Osteoblast (primary cell): Measurements from ENCODE around the gene KRTAP5-5. TPM values are rescaled to one million over a fixed set of nuclear protein-coding genes. Genes with fewer than 3 reads are reported as not detected.

ENCODE experiments used
- DNase-seq: peaks from one replicate; pipeline ENCODE4 v3.0.0; 2011; ENCODE audit warnings: low spot score, mixed read lengths; ENCODE audit not compliant: insufficient read length; ENCODE audit errors: missing footprints
- H2AFZ ChIP-seq: 2 replicates; pipeline ENCODE4 v1.6.0; 2011; ENCODE audit warnings: mild to moderate bottlenecking, low read length
- H3K27ac ChIP-seq: 2 replicates; pipeline ENCODE4 v1.5.1; 2011; ENCODE audit warnings: mild to moderate bottlenecking, low read depth, low read length, moderate library complexity
- H3K27me3 ChIP-seq: 2 replicates; pipeline ENCODE4 v1.6.0; 2012; ENCODE audit warnings: mild to moderate bottlenecking, control low read depth, inconsistent platforms, low read length, moderate library complexity; ENCODE audit not compliant: insufficient read depth
- H3K36me3 ChIP-seq: 2 replicates; pipeline ENCODE4 v1.5.1; 2011; ENCODE audit warnings: mild to moderate bottlenecking, low read length, control low read depth, moderate library complexity; ENCODE audit not compliant: insufficient read depth
- H3K4me1 ChIP-seq: 2 replicates; pipeline ENCODE4 v1.5.1; 2011; ENCODE audit warnings: mild to moderate bottlenecking, low read length, control low read depth, moderate library complexity; ENCODE audit not compliant: insufficient read depth
- H3K4me2 ChIP-seq: 2 replicates; pipeline ENCODE4 v1.6.0; 2011; ENCODE audit warnings: mild to moderate bottlenecking, low read length; ENCODE audit not compliant: insufficient read depth
- H3K4me3 ChIP-seq: fragments of 200-600 bp; sonication (generic); 3 replicates; pipeline ENCODE4 v1.5.1; 2012; ENCODE audit warnings: mild to moderate bottlenecking, low read length, inconsistent platforms; ENCODE audit not compliant: insufficient read depth
- H3K79me2 ChIP-seq: 2 replicates; pipeline ENCODE4 v1.6.0; 2012; ENCODE audit warnings: mild to moderate bottlenecking, low read length, control low read depth, inconsistent platforms; ENCODE audit not compliant: insufficient read depth
- H3K9me3 ChIP-seq: 2 replicates; pipeline ENCODE4 v1.5.1; 2011; ENCODE audit warnings: low read depth, low read length, control low read depth
- H4K20me1 ChIP-seq: 2 replicates; pipeline ENCODE4 v1.6.0; 2012; ENCODE audit warnings: mild to moderate bottlenecking, low read length, control low read depth; ENCODE audit not compliant: insufficient read depth
- CTCF ChIP-seq: IDR thresholded peaks from 2 replicates; pipeline ENCODE4 v1.5.1; 2011; ENCODE audit warnings: mild to moderate bottlenecking, low read depth, low read length, moderate library complexity; ENCODE audit errors: extremely low read depth
- total RNA-seq: library from RNA; depleted of rRNA; stranded (reverse); fragments of >200 nt; gene quantifications from 2 replicates; pipeline ENCODE4 v1.2.3, GENCODE V29; 2012

Gene KRTAP5-5
- total RNA-seq, 1 donor = not detected

GRCh38 chr11:1640076-1640946, 10.7 kb downstream of the KRTAP5-5 start:
- H3K4me1 ChIP-seq = no peaks in the 10 kb centered on the region
- H3K79me2 ChIP-seq = no peaks in the 10 kb centered on the region
- peak; percentile 96 for DNase-seq
- H3K27ac ChIP-seq = no peak overlapping the region
- H3K27me3 ChIP-seq = peaks cover 10% of the 10 kb centered on the region
- no peak overlapping the region for H3K4me2 ChIP-seq
- TF ChIP-seq CTCF = peak; percentile 75
- no peaks in the 10 kb centered on the region for H3K36me3 ChIP-seq
- H3K9me3 ChIP-seq = no peaks in the 10 kb centered on the region
- H3K4me3 ChIP-seq = no peak overlapping the region
- no peak overlapping the region for H2AFZ ChIP-seq
- no peaks in the 10 kb centered on the region for H4K20me1 ChIP-seq

GRCh38 chr11:1641096-1641495, 11.5 kb downstream of the KRTAP5-5 start:
- H3K27me3 ChIP-seq = peaks cover 10% of the 10 kb centered on the region
- no peak overlapping the region for H3K27ac ChIP-seq
- no peaks in the 10 kb centered on the region for H3K9me3 ChIP-seq
- no peak overlapping the region for H3K4me2 ChIP-seq
- H3K36me3 ChIP-seq = no peaks in the 10 kb centered on the region
- H4K20me1 ChIP-seq = no peaks in the 10 kb centered on the region
- no peaks in the 10 kb centered on the region for H3K4me1 ChIP-seq
- no peaks in the 10 kb centered on the region for H3K79me2 ChIP-seq
- TF ChIP-seq CTCF = no peak
- H2AFZ ChIP-seq = no peak overlapping the region
- peak; percentile 43 for DNase-seq
- H3K4me3 ChIP-seq = no peak overlapping the region

GRCh38 chr11:1642288-1643145, 12.9 kb downstream of the KRTAP5-5 start:
- H4K20me1 ChIP-seq = no peaks in the 10 kb centered on the region
- H3K27me3 ChIP-seq = peaks cover 10% of the 10 kb centered on the region
- H3K36me3 ChIP-seq = no peaks in the 10 kb centered on the region
- H3K79me2 ChIP-seq = no peaks in the 10 kb centered on the region
- no peak for TF ChIP-seq CTCF
- no peaks in the 10 kb centered on the region for H3K4me1 ChIP-seq
- no peak overlapping the region for H2AFZ ChIP-seq
- no peak overlapping the region for H3K27ac ChIP-seq
- peak; percentile 46 for DNase-seq
- H3K4me2 ChIP-seq = no peak overlapping the region
- H3K4me3 ChIP-seq = no peak overlapping the region
- no peaks in the 10 kb centered on the region for H3K9me3 ChIP-seq

- Histone ChIP-seq H2AFZ (no peak overlapping the region), H3K79me2 (no peaks in the 10 kb centered on the region), H3K27ac (no peak overlapping the region), H3K9me3 (no peaks in the 10 kb centered on the region), H3K4me2 (no peak overlapping the region), H3K4me3 (no peak overlapping the region), H3K27me3 (peaks cover 10% of the 10 kb centered on the region), H3K4me1 (no peaks in the 10 kb centered on the region), H4K20me1 (no peaks in the 10 kb centered on the region), H3K36me3 (no peaks in the 10 kb centered on the region)
- TF ChIP-seq CTCF = no peak
- peak; percentile 62 for DNase-seq
Observed at GRCh38 chr11:1643146-1643690, 13.6 kb downstream of the KRTAP5-5 start.
